Ishikawa (cell line): ENCODE measurements around the gene PARN.

Source experiments
- CEBPB ChIP-seq: IDR thresholded peaks from 2 replicates; pipeline ENCODE4 v1.6.1; 2012
- EP300 ChIP-seq: IDR thresholded peaks from 2 replicates; pipeline ENCODE4 v1.6.1; 2012; ENCODE audit warnings: borderline replicate concordance
- MAX ChIP-seq: IDR thresholded peaks from 2 replicates; pipeline ENCODE4 v1.6.1; 2012
- RAD21 ChIP-seq: IDR thresholded peaks from 2 replicates; pipeline ENCODE4 v1.6.1; 2012; ENCODE audit warnings: low read depth
- USF1 ChIP-seq: IDR thresholded peaks from 2 replicates; pipeline ENCODE4 v1.6.1; 2012
- TF ChIP-seq, protein P1 (sequence below): IDR thresholded peaks from 2 replicates; pipeline ENCODE4 v1.6.1; 2012; ENCODE audit warnings: low read depth, mild to moderate bottlenecking

GRCh38 chr16:14576069-14576468 lies 54.0 kb downstream of the PARN start:
- TF ChIP-seq, protein P1, sequence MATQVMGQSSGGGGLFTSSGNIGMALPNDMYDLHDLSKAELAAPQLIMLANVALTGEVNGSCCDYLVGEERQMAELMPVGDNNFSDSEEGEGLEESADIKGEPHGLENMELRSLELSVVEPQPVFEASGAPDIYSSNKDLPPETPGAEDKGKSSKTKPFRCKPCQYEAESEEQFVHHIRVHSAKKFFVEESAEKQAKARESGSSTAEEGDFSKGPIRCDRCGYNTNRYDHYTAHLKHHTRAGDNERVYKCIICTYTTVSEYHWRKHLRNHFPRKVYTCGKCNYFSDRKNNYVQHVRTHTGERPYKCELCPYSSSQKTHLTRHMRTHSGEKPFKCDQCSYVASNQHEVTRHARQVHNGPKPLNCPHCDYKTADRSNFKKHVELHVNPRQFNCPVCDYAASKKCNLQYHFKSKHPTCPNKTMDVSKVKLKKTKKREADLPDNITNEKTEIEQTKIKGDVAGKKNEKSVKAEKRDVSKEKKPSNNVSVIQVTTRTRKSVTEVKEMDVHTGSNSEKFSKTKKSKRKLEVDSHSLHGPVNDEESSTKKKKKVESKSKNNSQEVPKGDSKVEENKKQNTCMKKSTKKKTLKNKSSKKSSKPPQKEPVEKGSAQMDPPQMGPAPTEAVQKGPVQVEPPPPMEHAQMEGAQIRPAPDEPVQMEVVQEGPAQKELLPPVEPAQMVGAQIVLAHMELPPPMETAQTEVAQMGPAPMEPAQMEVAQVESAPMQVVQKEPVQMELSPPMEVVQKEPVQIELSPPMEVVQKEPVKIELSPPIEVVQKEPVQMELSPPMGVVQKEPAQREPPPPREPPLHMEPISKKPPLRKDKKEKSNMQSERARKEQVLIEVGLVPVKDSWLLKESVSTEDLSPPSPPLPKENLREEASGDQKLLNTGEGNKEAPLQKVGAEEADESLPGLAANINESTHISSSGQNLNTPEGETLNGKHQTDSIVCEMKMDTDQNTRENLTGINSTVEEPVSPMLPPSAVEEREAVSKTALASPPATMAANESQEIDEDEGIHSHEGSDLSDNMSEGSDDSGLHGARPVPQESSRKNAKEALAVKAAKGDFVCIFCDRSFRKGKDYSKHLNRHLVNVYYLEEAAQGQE = no peak
- TF ChIP-seq RAD21 (no peak), MAX (no peak), CEBPB (no peak), USF1 (no peak), EP300 (no peak)
